ENCODE data around the gene NCK2.
A peak's percentile ranks its signal among the peaks of the same experiment; 100 is the strongest.

The NCK2 gene

DNA sequence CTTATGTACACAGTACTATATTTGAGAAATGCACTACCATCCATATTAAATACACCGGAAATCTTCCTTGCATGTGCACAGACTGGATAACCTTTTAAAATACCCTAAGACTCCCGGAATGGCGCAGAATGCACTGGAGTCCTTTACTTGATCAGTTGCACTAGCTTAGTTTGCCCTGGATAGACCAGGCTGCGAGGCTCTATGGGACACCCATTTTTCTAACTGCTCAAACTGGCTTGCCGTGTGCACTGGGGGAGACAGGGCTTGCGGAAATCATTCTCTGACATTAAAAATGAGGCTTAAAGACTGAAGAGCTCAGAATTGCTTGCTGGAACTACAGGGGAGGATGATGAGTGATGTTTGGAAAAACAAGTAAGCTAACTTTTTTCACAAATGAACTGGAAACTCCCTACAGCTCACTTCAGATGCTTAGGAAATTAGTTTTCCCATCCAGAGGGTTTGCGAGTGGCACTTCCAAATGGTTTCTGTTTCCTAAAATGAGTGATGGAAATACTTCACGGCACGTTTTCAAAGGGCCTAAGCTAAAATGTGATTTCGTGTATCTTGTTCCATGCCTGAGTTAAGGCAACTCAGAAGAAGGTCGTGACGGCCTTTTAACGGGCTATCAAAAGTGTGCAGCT lies 2.7 kb downstream of the NCK2 start:
- no peak for DNase-seq (ENCODE audit: low spot score)
- in situ Hi-C loops (cut with MboI; ENCODE audit: low pct_unique_long_range_greater_than_20kb, low sequenced_read_pairs, unreplicated experiment): no loop called here
- TF ChIP-seq, protein P1, sequence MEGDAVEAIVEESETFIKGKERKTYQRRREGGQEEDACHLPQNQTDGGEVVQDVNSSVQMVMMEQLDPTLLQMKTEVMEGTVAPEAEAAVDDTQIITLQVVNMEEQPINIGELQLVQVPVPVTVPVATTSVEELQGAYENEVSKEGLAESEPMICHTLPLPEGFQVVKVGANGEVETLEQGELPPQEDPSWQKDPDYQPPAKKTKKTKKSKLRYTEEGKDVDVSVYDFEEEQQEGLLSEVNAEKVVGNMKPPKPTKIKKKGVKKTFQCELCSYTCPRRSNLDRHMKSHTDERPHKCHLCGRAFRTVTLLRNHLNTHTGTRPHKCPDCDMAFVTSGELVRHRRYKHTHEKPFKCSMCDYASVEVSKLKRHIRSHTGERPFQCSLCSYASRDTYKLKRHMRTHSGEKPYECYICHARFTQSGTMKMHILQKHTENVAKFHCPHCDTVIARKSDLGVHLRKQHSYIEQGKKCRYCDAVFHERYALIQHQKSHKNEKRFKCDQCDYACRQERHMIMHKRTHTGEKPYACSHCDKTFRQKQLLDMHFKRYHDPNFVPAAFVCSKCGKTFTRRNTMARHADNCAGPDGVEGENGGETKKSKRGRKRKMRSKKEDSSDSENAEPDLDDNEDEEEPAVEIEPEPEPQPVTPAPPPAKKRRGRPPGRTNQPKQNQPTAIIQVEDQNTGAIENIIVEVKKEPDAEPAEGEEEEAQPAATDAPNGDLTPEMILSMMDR (IDR thresholded peaks at IDR 0.05; ENCODE audit: extremely low read depth, insufficient read depth, missing control alignments): no peak

DNA sequence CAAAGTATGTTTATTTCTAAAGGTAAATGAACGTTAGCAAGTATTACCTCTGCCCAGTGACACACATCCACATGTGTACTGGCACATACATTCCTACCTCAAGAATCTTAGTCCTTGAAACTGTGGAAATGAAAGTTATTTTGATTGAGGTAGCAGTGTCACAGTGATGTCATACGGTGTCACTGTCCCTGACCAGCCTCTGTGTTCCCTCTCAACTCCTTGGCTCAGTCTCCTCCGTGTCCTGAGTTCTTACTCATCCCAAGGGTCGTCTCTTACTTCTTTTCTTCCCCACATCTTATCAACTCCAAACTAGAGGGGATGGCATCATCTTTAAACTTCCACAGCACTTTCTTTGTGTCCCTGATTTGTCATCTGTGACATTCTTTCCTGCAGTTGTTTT lies 3.3 kb downstream of the NCK2 start:
- in situ Hi-C loops (cut with MboI; ENCODE audit: low pct_unique_long_range_greater_than_20kb, low sequenced_read_pairs, unreplicated experiment): no loop called here
- TF ChIP-seq, protein P1 (IDR thresholded peaks at IDR 0.05; ENCODE audit: extremely low read depth, insufficient read depth, missing control alignments): no peak
- DNase-seq (ENCODE audit: low spot score): no peak

DNA sequence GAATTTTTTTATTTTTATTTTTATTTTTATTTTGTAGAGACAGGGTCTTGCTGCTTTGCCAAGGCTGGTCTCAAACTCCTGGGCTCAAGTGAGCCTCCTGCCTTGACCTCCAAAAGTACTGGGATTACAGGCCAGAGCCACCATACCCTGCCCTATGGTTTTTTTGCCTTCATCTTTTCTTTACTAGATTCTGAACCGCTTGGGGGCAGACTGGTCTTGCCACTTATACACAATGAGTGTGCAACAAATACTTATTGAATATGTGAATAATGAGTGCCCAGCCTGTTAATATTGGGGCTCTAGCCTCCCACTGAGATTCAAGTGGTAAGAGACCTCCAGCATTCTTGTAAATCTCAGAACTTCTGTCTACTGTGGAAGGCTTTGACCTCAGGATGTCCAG lies 3.9 kb downstream of the NCK2 start:
- no peak for DNase-seq (ENCODE audit: low spot score)
- in situ Hi-C loops (cut with MboI; ENCODE audit: low pct_unique_long_range_greater_than_20kb, low sequenced_read_pairs, unreplicated experiment): no loop called here
- TF ChIP-seq, protein P1 (IDR thresholded peaks at IDR 0.05; ENCODE audit: extremely low read depth, insufficient read depth, missing control alignments): peak; percentile 8

DNA sequence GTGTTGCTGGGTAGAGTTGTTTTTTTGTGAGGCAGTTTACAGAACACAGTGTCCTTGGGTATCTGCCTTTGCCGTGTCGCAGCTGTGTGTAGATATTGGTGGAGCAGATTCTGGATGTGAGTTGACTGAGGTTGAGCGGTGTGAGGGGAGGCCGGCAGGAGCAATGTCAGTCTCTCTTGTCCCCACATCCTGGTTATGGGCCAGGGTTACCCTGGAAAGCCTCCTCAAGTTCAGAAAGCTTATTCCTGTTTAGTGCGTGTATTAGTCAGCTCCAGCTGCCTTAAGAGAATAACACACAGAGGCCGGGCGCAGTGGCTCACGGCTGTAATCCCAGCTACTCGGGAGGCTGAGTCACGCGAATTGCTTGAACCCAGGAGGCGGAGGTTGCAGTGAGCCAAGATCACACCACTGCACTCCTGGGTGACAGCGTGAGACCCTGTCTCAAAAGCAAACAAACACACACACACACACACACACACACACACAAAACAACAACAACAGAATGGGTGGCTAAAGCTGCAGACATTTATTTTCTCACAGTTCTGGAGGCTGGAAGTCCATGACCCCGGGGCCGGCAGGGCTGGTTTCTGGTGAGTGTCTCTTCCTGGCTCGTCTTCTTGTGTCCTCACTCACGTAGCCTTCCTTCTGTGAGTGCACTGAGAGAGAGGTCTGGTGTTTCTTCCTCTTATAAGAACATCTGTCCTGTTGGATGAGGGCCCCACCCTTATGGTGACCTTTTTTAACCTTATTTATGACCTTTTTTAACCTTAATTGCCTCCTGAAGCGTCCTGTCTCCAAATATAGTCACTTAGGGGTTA lies 5.1 kb downstream of the NCK2 start:
- no peak for DNase-seq (ENCODE audit: low spot score)
- TF ChIP-seq, protein P1 (IDR thresholded peaks at IDR 0.05; ENCODE audit: extremely low read depth, insufficient read depth, missing control alignments): no peak
- in situ Hi-C loops (cut with MboI; ENCODE audit: low pct_unique_long_range_greater_than_20kb, low sequenced_read_pairs, unreplicated experiment): no loop called here

DNA sequence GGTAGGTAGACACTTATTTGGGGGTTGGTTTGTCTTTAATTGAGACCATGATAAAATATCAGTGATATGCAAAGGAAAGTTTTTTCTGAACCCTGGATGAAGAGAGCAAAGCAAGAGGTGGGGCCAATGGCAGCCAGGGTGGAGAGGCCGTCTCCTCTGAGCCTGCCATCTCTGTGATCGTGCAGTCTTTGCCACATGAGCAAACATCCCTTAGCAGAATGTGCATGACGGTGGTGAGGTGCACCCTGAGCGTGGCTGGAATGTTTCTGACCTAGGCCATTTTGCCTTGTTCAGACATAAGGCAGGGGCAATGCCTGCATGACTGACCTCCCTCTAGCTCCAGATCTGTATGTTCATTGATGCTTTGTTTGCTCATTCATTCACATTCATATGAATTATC lies 6.0 kb downstream of the NCK2 start:
- in situ Hi-C loops (cut with MboI; ENCODE audit: low pct_unique_long_range_greater_than_20kb, low sequenced_read_pairs, unreplicated experiment): no loop called here
- TF ChIP-seq, protein P1 (IDR thresholded peaks at IDR 0.05; ENCODE audit: extremely low read depth, insufficient read depth, missing control alignments): no peak

DNA sequence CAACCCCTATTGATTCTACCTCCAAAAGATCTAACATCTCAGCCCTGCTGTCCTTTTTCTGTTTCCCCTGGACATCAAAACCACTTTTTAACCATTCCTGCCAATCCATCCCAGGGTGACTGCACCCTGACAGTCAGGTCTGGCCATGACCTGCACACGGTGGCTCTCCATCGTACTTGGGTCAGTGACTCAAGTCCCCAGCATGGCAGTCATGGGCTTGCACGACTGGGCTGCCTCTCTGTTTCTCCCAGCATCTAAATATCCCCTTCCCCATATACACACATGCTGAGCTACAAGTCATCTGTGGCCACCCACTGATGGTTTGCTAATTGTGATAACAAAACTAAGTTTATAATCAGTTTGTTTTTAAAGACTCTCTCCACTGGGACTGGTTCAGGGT lies 6.6 kb downstream of the NCK2 start:
- TF ChIP-seq, protein P1 (IDR thresholded peaks at IDR 0.05; ENCODE audit: extremely low read depth, insufficient read depth, missing control alignments): no peak
- in situ Hi-C loops (cut with MboI; ENCODE audit: low pct_unique_long_range_greater_than_20kb, low sequenced_read_pairs, unreplicated experiment): no loop called here
- DNase-seq (ENCODE audit: low spot score): no peak

More for the DNA sequence above, 6.0 kb downstream of the NCK2 start:
- DNase-seq (ENCODE audit: low spot score): no peak
